HG02623 (cell line): ENCODE results near the gene MRPL22.
A peak's percentile ranks its signal among the peaks of the same experiment; 100 is the strongest.
"Not testable (repeated sequence)": the region's sequence is repeated elsewhere in the genome, so short reads cannot be mapped to it uniquely, and the experiment has no call there.

ENCODE experiments used
- ATAC-seq: cut with Tn5 transposase; IDR thresholded peaks from one replicate; pipeline ENCODE4 v1.9.1; 2021; ENCODE audit warnings: moderate library complexity; ENCODE audit not compliant: unreplicated experiment

MRPL22 gene

GRCh38 chr5:154989626-154990025 is 48.8 kb downstream of the MRPL22 start:
- ATAC-seq: no peak

GRCh38 chr5:154993461-154993860 is 52.6 kb downstream of the MRPL22 start:
- ATAC-seq: no peak

- no peak for ATAC-seq
Observed at GRCh38 chr5:154995679-154996078, 54.8 kb downstream of the MRPL22 start.

GRCh38 chr5:154997746-154998145 is 56.9 kb downstream of the MRPL22 start:
- ATAC-seq: no peak

- ATAC-seq: no peak
Observed at GRCh38 chr5:154999865-155000264, 59.0 kb downstream of the MRPL22 start.

GRCh38 chr5:155001523-155001922 is 60.6 kb downstream of the MRPL22 start:
- ATAC-seq: no peak

- ATAC-seq: not testable (repeated sequence)
Observed at GRCh38 chr5:155002722-155003121, 61.8 kb downstream of the MRPL22 start.

GRCh38 chr5:155004138-155004744 is 63.4 kb downstream of the MRPL22 start:
- ATAC-seq: no peak

- ATAC-seq: not testable (repeated sequence)
Observed at GRCh38 chr5:155006265-155006664, 65.4 kb downstream of the MRPL22 start.

GRCh38 chr5:155008669-155009068 is 67.8 kb downstream of the MRPL22 start:
- ATAC-seq: no peak

- no peak for ATAC-seq
Observed at GRCh38 chr5:155010881-155011280, 70.0 kb downstream of the MRPL22 start.

GRCh38 chr5:155013526-155013925 is 72.7 kb downstream of the MRPL22 start, which contains the start of gene KIF4B:
Gene KIF4B, plus strand, starts transcription at chr5:155013755. Its CDS starts 105 bp downstream, at chr5:155013860.
- ATAC-seq: no peak

GRCh38 chr5:155015239-155015638 is 74.4 kb downstream of the MRPL22 start:
- no peak for ATAC-seq

- peak; percentile 96 for ATAC-seq
Observed at GRCh38 chr5:155017610-155018009, 76.7 kb downstream of the MRPL22 start.
